BJ (cell line): ENCODE measurements around the gene MLF1. TPM values are rescaled to one million over a fixed set of nuclear protein-coding genes. Genes with fewer than 3 reads are reported as not detected.

ENCODE experiments used
- CTCF ChIA-PET: fragments of 350-600 bp; formaldehyde crosslinking; extraction: SDS; loops from one replicate; lab custom pipeline; 2021; ENCODE audit warnings: antibody characterized with exemption, inconsistent platforms; lab: Yijun Ruan, JAX
- POLR2A ChIA-PET: fragments of 300-600 bp; sonication (Branson Sonifier 250); formaldehyde crosslinking; extraction: SDS; loops from one replicate; lab custom pipeline; 2021; ENCODE audit warnings: antibody characterized with exemption; lab: Charles Lee
- DNase-seq: peaks from one replicate; pipeline ENCODE4 v3.0.0-alpha.2; 2011; ENCODE audit warnings: low read depth
- H3K27me3 ChIP-seq: 2 replicates; pipeline ENCODE4 v1.6.0; 2011; ENCODE audit warnings: low read length; ENCODE audit not compliant: control insufficient read depth, insufficient read depth
- H3K36me3 ChIP-seq: 2 replicates; pipeline ENCODE4 v1.5.1; 2011; ENCODE audit warnings: low read length; ENCODE audit not compliant: control insufficient read depth, insufficient read depth
- H3K4me3 ChIP-seq: 2 replicates; pipeline ENCODE4 v1.5.1; 2011; ENCODE audit warnings: low read depth, mild to moderate bottlenecking, control low read depth, low read length
- CTCF ChIP-seq: IDR thresholded peaks from 2 replicates; pipeline ENCODE4 v1.5.1; 2011; ENCODE audit warnings: low read depth, mild to moderate bottlenecking, control low read depth, inconsistent platforms, low read length, moderate library complexity; ENCODE audit not compliant: insufficient read depth
- polyA plus RNA-seq: library from polyadenylated mRNA; depleted of rRNA; stranded (reverse); fragments of >200 nt; gene quantifications from 2 replicates; pipeline ENCODE4 v1.2.3, GENCODE V29; 2011

The MLF1 gene
- polyA plus RNA-seq, 1 experiment, result 4.4 TPM

GRCh38 chr3:158532099-158532734 is 38.8 kb upstream of the MLF1 start:
- DNase-seq, result peak; percentile 7
- CTCF ChIA-PET, result interaction anchor here (0.6 to 3.6 kb wide), 6 partner anchors 8 to 960 kb away, joined by 3 to 15 read pairs (median 5); no protein-coding TSS in a partner anchor
- Histone ChIP-seq H3K36me3 (no peaks in the 10 kb centered on the region), H3K27me3 (no peaks in the 10 kb centered on the region), H3K4me3 (no peak overlapping the region)
- peak; percentile 63 for TF ChIP-seq CTCF
- POLR2A ChIA-PET, result no interaction called here

GRCh38 chr3:158535918-158536317 is 35.1 kb upstream of the MLF1 start:
- H3K36me3 ChIP-seq, result no peaks in the 10 kb centered on the region
- no peak for DNase-seq
- POLR2A ChIA-PET, result no interaction called here
- TF ChIP-seq CTCF, result no peak
- CTCF ChIA-PET, result no interaction called here
- H3K4me3 ChIP-seq, result no peak overlapping the region
- no peaks in the 10 kb centered on the region for H3K27me3 ChIP-seq

- H3K4me3 ChIP-seq, result no peak overlapping the region
- ChIA-PET POLR2A (interaction anchor here (0.6 to 0.7 kb wide), 2 partner anchors 919 to 926 kb away, joined by 3 read pairs; no protein-coding TSS in a partner anchor), CTCF (interaction anchor here (0.6 to 3.9 kb wide), 19 partner anchors 9 to 721 kb away, joined by 3 to 15 read pairs (median 5); partner anchors contain the start of genes GFM1, LXN, MLF1 and RARRES1)
- peak; percentile 7 for DNase-seq
- no peaks in the 10 kb centered on the region for H3K27me3 ChIP-seq
- peak; percentile 61 for TF ChIP-seq CTCF
- H3K36me3 ChIP-seq, result no peaks in the 10 kb centered on the region
These were observed 31.5 kb upstream of the MLF1 start for GRCh38 chr3:158539414-158540014.

GRCh38 chr3:158540066-158540465 is 30.9 kb upstream of the MLF1 start:
- CTCF ChIA-PET, result interaction anchor here (0.6 to 3.9 kb wide), 17 partner anchors 10 to 720 kb away, joined by 3 to 15 read pairs (median 5); partner anchors contain the start of genes GFM1, LXN, MLF1 and RARRES1
- POLR2A ChIA-PET, result no interaction called here

More at GRCh38 chr3:158540066-158540465, 30.9 kb upstream of the MLF1 start:
- Histone ChIP-seq H3K36me3 (no peaks in the 10 kb centered on the region), H3K4me3 (no peak overlapping the region), H3K27me3 (no peaks in the 10 kb centered on the region)
- no peak for DNase-seq
- TF ChIP-seq CTCF, result no peak
